OCI-LY3 (cell line): ENCODE measurements around the gene NUP98.
"Not testable (repeated sequence)": the region's sequence is repeated elsewhere in the genome, so short reads cannot be mapped to it uniquely, and the experiment has no call there.

ENCODE experiments used
- H2AFZ ChIP-seq: fragments of 200-600, 300-600 bp; shearing (Covaris generic); 2 replicates; pipeline ENCODE4 v1.6.0; 2014; ENCODE audit warnings: antibody characterized with exemption, low read depth, low read length
- H3K27ac ChIP-seq: fragments of 200-600, 300-600 bp; sonication (generic); 2 replicates; pipeline ENCODE4 v1.5.1; 2014; ENCODE audit warnings: mild to moderate bottlenecking, low read length, moderate library complexity, mixed read lengths
- H3K27me3 ChIP-seq: fragments of 200-600, 300-600 bp; sonication (generic); 2 replicates; pipeline ENCODE4 v1.6.1; 2014; ENCODE audit warnings: low read depth, low read length, mixed read lengths
- H3K36me3 ChIP-seq: fragments of 200-600, 300-600 bp; sonication (generic); replicated peaks from 2 replicates; pipeline ENCODE3; 2014; ENCODE audit warnings: low read depth, low read length, mixed read lengths
- H3K4me1 ChIP-seq: fragments of 300-600, 200-600 bp; sonication (generic); 2 replicates; pipeline ENCODE4 v1.6.1; 2014; ENCODE audit warnings: low read length, mixed read lengths
- H3K4me2 ChIP-seq: fragments of 200-600, 300-600 bp; sonication (generic); 2 replicates; pipeline ENCODE4 v1.6.1; 2014; ENCODE audit warnings: low read length, mixed read lengths
- H3K4me3 ChIP-seq: fragments of 300-600, 200-600 bp; sonication (generic); 2 replicates; pipeline ENCODE4 v1.5.1; 2014; ENCODE audit warnings: antibody characterized with exemption, mild to moderate bottlenecking, low read length, moderate library complexity
- H3K79me2 ChIP-seq: fragments of 300-600, 200-600 bp; shearing (Covaris generic); 2 replicates; pipeline ENCODE4 v1.6.1; 2014; ENCODE audit warnings: mild to moderate bottlenecking, low read length, mixed read lengths
- H3K9ac ChIP-seq: fragments of 300-600, 200-600 bp; shearing (Covaris generic); 2 replicates; pipeline ENCODE4 v1.6.0; 2014; ENCODE audit warnings: mild to moderate bottlenecking, low read length, moderate library complexity
- H3K9me3 ChIP-seq: fragments of 200-600, 300-600 bp; shearing (Covaris generic); 2 replicates; pipeline ENCODE4 v1.6.1; 2014; ENCODE audit warnings: low read length, mixed read lengths; ENCODE audit not compliant: insufficient read depth
- H4K20me1 ChIP-seq: fragments of 200-600, 300-600 bp; sonication (generic); 2 replicates; pipeline ENCODE4 v1.6.1; 2016; ENCODE audit warnings: low read length, mixed read lengths; ENCODE audit not compliant: insufficient read depth
- EZH2phosphoT487 ChIP-seq: fragments of 200-600 bp; shearing (Covaris generic); IDR thresholded peaks from 2 replicates; pipeline ENCODE4 v1.6.1; 2018; ENCODE audit warnings: antibody characterized with exemption, mixed run types, low read depth
- TF ChIP-seq, protein P1 (sequence below): fragments of 200-600, 300-600 bp; sonication (generic); IDR thresholded peaks from 2 replicates; pipeline ENCODE4 v1.5.1; 2014; ENCODE audit warnings: antibody characterized with exemption, low read length, low read depth

Gene NUP98

DNA sequence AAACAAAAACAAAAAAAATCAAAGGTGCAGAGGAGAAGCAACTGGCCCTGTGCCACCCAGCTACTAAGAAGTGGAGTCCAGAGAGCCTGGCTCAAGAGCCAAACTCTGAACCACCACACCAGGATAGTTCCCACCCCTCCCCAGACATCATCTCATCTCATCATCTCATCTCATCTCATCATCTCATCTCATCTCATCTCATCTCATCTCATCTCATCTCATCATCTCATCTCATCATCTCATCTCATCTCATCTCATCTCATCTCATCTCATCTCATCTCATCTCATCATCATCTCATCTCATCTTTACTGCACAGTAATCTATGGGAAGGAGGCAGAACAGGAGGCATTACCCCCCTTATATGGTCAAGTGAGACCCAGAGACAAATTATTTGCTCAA, 134.5 kb downstream of the NUP98 start:
- no peaks in the 10 kb centered on the region for H3K4me1 ChIP-seq
- no peaks in the 10 kb centered on the region for H3K79me2 ChIP-seq
- no peak overlapping the region for H3K4me2 ChIP-seq
- no peak overlapping the region for H2AFZ ChIP-seq
- no peak overlapping the region for H3K4me3 ChIP-seq
- H3K36me3 ChIP-seq, result peaks cover 7% of the 10 kb centered on the region
- H4K20me1 ChIP-seq, result no peaks in the 10 kb centered on the region
- no peak overlapping the region for H3K27ac ChIP-seq
- no peaks in the 10 kb centered on the region for H3K27me3 ChIP-seq
- no peak for TF ChIP-seq EZH2phosphoT487
- TF ChIP-seq, protein P1, sequence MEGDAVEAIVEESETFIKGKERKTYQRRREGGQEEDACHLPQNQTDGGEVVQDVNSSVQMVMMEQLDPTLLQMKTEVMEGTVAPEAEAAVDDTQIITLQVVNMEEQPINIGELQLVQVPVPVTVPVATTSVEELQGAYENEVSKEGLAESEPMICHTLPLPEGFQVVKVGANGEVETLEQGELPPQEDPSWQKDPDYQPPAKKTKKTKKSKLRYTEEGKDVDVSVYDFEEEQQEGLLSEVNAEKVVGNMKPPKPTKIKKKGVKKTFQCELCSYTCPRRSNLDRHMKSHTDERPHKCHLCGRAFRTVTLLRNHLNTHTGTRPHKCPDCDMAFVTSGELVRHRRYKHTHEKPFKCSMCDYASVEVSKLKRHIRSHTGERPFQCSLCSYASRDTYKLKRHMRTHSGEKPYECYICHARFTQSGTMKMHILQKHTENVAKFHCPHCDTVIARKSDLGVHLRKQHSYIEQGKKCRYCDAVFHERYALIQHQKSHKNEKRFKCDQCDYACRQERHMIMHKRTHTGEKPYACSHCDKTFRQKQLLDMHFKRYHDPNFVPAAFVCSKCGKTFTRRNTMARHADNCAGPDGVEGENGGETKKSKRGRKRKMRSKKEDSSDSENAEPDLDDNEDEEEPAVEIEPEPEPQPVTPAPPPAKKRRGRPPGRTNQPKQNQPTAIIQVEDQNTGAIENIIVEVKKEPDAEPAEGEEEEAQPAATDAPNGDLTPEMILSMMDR, result no peak
- no peaks in the 10 kb centered on the region for H3K9me3 ChIP-seq
- H3K9ac ChIP-seq, result no peak overlapping the region

DNA sequence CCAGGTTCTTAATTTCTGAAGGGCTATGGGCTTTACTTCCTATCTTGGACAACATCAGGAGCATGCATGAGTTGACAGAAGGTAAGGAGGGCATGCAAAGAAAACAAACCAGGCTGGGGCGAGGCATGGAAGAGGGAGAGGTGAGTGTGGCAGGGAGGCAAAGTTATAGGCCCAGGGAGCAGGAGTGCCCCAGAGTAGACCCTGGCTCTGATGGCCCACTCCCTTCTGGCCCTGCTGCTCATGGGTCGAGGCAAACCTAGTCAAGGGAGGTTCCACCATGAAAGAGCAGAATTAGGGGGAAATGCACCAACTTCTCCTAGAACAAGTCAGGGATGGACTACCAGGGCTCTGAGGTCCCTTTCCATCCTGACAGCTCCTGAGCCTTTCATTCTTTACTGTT, 136.4 kb downstream of the NUP98 start:
- H3K36me3 ChIP-seq, result peaks cover 7% of the 10 kb centered on the region
- H3K9me3 ChIP-seq, result no peaks in the 10 kb centered on the region
- no peaks in the 10 kb centered on the region for H4K20me1 ChIP-seq
- H3K27ac ChIP-seq, result no peak overlapping the region
- H2AFZ ChIP-seq, result no peak overlapping the region
- no peak overlapping the region for H3K4me3 ChIP-seq
- H3K4me1 ChIP-seq, result no peaks in the 10 kb centered on the region
- H3K4me2 ChIP-seq, result no peak overlapping the region
- no peaks in the 10 kb centered on the region for H3K79me2 ChIP-seq
- H3K9ac ChIP-seq, result no peak overlapping the region
- TF ChIP-seq, protein P1, result no peak
- no peak for TF ChIP-seq EZH2phosphoT487
- H3K27me3 ChIP-seq, result no peaks in the 10 kb centered on the region

DNA sequence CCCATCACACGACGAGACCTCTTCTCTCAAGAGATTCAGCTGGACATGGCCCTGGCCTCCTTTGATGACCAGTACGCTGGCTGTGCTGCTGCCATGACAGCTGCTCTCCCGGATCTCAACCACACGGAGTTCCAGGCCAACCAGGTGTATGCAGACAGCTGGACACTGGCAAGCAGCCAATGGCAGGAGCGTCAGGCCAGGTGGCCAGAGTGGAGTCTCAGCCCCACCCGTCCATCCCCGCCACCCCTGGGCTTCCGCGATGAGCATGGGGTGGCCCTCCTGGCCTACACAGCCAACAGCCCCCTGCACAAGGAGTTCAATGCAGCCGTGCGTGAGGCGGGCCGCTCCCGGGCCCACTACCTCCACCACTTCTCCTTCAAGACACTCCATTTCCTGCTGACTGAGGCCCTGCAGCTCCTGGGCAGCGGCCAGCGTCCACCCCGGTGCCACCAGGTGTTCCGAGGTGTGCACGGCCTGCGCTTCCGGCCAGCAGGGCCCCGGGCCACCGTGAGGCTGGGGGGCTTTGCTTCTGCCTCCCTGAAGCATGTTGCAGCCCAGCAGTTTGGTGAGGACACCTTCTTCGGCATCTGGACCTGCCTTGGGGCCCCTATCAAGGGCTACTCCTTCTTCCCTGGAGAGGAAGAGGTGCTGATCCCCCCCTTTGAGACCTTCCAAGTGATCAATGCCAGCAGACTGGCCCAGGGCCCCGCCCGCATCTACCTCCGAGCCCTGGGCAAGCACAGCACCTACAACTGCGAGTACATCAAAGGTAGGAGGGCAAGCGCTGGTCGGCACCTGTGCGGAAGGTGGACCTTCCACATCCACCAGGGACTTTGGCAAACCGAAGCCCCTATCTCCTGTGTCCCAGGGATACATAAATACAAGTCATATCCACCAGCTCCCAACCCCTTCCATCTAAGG, 137.5 kb downstream of the NUP98 start:
- no peaks in the 10 kb centered on the region for H3K9me3 ChIP-seq
- TF ChIP-seq EZH2phosphoT487, result no peak
- TF ChIP-seq, protein P1, result no peak
- H3K9ac ChIP-seq, result no peak overlapping the region
- H4K20me1 ChIP-seq, result no peaks in the 10 kb centered on the region
- no peak overlapping the region for H3K4me3 ChIP-seq
- H3K36me3 ChIP-seq, result peaks cover 7% of the 10 kb centered on the region
- H3K27me3 ChIP-seq, result peaks cover 4% of the 10 kb centered on the region
- H3K4me2 ChIP-seq, result no peak overlapping the region
- H3K79me2 ChIP-seq, result no peaks in the 10 kb centered on the region
- no peaks in the 10 kb centered on the region for H3K4me1 ChIP-seq
- H2AFZ ChIP-seq, result no peak overlapping the region
- no peak overlapping the region for H3K27ac ChIP-seq

DNA sequence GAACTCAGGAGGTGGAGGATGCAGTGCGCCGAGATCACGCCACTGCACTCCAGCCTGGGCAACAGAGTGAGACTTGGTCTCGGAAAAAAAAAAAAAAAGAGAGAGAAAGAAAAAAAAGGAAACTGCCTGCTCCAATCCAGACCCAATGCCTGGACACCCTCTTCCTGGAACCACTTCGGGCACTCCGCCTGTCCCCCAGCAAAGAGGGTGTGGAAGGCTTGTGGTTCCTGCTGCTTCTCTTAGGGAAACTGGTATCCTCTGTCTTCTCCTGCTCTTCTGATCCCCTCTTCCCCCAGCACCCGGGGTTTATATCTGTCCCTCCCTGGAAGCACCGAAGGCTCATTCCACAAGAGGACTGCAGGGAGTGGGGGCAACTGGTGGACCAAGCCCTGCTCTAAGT, 139.1 kb downstream of the NUP98 start:
- no peak overlapping the region for H3K4me3 ChIP-seq
- no peaks in the 10 kb centered on the region for H4K20me1 ChIP-seq
- H3K36me3 ChIP-seq, result no peaks in the 10 kb centered on the region
- no peak overlapping the region for H2AFZ ChIP-seq
- no peaks in the 10 kb centered on the region for H3K79me2 ChIP-seq
- TF ChIP-seq, protein P1, result no peak
- TF ChIP-seq EZH2phosphoT487, result no peak
- H3K4me1 ChIP-seq, result no peaks in the 10 kb centered on the region
- H3K9ac ChIP-seq, result no peak overlapping the region
- peaks cover 6% of the 10 kb centered on the region for H3K27me3 ChIP-seq
- H3K4me2 ChIP-seq, result no peak overlapping the region
- no peak overlapping the region for H3K27ac ChIP-seq
- H3K9me3 ChIP-seq, result no peaks in the 10 kb centered on the region

DNA sequence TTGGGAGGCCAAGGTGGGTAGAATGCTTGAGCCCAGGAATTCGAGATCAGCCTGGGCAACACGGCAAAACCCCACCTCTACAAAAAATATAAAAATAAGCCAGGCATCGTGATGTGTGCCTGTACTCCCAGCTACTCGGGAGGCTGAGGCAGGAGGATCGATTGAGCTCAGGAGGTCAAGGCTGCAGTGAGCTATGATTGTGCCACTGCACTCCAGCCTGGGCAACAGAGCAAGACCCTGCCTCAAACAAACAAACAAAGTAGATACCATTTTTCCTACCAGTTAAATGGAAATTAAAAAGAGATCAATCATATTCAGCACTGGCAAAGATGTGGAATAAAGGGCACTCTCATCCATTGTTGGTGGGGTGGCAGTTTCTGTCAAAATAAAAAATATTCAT, 140.0 kb downstream of the NUP98 start:
- H3K27me3 ChIP-seq, H3K36me3 ChIP-seq, H3K4me1 ChIP-seq, H3K9me3 ChIP-seq, H3K9ac ChIP-seq, H3K27ac ChIP-seq, H4K20me1 ChIP-seq, H3K4me3 ChIP-seq, H2AFZ ChIP-seq, H3K4me2 ChIP-seq, H3K79me2 ChIP-seq: not testable (repeated sequence)
